Pulmonary artery endothelial cell (primary cell): ENCODE data around the gene PLXNA2. TPM values are rescaled to one million over a fixed set of nuclear protein-coding genes. Genes with fewer than 3 reads are reported as not detected.

Source experiments
- DNase-seq: peaks from one replicate; pipeline ENCODE4 v3.0.0-alpha.2; 2011; ENCODE audit warnings: low read depth, low spot score
- total RNA-seq: library from RNA; depleted of rRNA; stranded (reverse); fragments of >200 nt; gene quantifications from 2 replicates; pipeline ENCODE4 v1.2.3, GENCODE V29; 2014

PLXNA2 gene
- total RNA-seq, 1 donor from 2014 or later: 91.6 TPM

GRCh38 chr1:208026880-208027438, 217.2 kb downstream of the PLXNA2 start:
- DNase-seq: no peak

DNA sequence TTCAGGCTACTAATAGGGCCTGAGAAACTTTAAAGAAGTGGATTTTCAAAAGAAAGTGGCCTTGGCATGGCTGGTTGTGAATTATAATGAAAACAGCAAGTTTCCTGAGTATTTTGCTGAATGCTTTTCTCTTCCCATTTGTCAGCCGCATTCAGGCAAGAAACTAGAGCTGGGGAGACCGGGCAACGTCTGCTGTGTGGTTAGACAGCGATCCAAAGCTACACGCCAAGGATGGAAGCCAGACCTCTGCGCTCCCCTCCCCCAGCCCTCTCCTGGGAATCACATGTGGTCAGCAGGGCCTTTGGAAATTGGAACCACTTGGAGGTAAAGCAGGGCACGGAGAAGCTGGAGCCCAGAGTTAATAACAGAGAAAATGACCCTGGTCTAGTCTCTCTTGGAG, 219.2 kb downstream of the PLXNA2 start:
- DNase-seq: no peak

DNA sequence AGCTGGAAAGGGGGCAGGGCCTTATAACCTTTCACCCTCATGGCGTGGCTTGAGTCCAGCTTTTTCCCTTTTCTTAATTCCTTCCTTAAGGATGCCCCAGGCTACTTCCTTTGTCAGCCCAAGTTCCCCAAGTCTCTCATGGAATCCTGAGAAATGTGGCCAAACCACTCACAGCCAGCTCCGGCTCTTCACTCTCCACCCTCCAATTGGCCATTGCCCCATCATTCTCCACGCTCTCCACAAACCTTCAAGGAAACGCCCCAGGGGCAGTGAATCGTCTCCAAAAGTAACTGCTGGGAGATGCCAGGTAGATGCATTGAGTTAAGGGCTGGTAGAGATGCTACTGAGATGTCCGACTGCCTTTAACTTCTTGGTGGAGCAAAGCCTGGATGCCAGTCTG, 219.8 kb downstream of the PLXNA2 start:
- no peak for DNase-seq

- DNase-seq: no peak
These were observed 224.9 kb downstream of the PLXNA2 start for GRCh38 chr1:208019257-208019656.

DNA sequence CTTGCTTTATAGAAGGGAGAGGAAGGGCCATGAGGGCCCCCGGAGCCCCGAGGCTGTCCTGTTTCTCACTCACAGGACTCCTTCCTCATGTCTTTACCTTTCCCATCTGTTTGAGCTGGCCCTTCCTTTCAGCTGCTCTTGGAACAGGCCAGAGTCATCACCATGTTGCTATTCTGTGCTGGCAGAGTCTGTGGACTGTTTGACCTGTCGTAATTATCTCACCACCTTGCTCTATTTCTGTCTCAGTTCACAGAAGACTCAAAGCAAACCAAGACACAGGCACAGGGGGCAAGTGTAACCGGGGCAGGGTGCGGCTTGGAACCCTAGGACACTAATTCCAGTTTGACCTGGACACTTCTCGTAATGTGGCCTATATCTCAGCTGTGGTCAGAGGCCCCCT, 228.9 kb downstream of the PLXNA2 start:
- DNase-seq: no peak

GRCh38 chr1:208013210-208013609, 231.0 kb downstream of the PLXNA2 start:
- DNase-seq: no peak

GRCh38 chr1:208012721-208013120, 231.5 kb downstream of the PLXNA2 start:
- DNase-seq: no peak

GRCh38 chr1:208010487-208011071, 233.6 kb downstream of the PLXNA2 start:
- DNase-seq: no peak

GRCh38 chr1:208009706-208010444, 234.3 kb downstream of the PLXNA2 start:
- no peak for DNase-seq

GRCh38 chr1:208009303-208009702, 234.9 kb downstream of the PLXNA2 start:
- no peak for DNase-seq

DNA sequence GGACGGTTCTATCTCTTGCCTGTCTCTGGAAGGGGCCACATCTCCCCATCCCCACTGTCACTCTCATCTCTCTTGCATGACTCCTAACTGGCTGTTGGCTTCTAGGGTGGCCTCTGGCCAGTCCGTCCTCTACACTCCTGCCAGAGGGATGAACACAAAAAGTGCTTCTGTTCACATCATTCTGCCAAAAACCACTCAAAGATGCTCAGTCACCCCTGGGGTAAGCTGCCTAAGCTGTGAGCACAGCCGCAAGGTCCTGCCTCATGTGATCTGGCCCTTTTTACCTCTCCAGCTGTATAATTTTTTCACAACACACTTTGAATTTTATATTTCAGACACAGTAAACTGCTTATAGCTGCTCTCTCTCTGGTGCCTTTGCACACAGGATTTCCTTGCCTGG, 235.7 kb downstream of the PLXNA2 start:
- no peak for DNase-seq

DNA sequence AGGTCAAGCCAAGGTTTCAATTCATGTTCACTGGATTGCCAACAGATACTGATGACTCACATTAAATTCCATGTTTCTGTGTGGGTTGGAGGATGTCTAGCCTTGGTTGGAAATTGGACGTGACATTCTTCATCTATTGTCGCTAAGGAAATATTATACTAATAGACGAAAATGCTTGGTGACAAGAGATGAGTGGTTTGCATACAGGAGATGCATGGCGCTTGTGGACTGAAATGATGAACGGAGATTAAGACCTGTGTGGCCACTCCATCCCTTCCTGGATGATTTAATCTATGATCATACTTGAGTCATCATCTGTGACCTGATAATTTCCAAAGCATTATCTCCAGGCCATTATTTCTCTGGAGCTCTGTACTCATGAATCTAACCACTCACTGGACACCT, 236.2 kb downstream of the PLXNA2 start:
- no peak for DNase-seq

DNA sequence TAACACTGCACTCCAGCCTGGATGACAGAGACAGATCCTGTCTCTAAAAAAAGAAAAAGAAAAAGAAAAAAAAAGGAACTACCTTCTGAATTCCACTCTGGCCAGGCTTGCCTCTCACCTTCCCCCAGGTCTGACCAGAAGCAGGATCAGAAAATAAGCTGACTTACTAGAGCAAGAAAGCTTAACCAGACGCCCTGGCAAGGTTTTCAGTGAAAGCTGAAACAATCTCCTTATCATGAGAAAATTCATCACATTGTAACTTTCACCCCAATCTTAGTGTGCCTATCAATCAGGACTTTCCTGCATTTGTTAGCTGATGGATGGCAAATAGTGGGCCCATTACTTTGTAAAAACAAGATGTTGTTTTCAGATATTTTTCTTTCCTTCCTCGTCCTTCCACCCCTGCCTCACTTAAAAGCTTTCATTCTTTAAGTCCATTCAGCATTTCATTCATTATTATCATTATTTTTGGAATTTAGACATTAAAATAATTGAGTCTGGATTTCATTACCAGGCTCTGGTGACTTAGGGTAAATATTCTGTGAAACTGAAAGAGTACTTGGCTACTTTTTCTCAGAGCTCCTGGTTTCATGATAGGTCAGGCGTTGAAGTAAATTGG, 236.8 kb downstream of the PLXNA2 start:
- no peak for DNase-seq

DNA sequence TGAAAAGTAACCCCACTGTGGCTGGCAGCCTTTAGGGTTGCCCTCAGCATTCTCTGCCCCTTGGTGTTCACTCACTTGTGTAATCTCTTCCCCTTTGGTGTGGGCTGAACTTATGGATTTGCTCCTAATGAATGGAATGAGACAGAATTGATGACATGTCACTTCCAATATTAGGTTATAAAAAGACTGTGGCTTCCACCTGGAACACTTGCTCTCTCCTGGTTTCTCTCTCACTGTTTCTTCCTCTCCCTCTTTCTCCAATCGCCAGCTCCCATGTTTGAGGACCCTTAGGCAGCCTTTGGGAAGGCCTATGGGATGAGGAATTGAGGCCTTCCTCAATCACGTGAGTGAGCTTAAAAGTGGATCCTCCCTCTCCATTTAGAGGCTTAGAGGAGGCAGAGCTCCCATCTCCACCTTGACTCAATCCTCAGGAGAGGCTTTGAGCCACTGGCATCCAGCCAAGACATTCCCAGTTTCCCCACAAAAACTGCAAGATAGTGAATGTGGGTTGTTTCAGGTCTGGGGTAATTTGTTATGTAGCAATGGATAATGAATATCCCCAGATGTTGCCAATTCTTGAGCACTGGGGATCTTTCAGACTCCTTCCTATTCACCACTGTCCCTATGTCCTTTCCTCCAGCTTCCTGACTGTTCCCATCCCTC, 237.8 kb downstream of the PLXNA2 start:
- DNase-seq: no peak

GRCh38 chr1:208004851-208005250, 239.3 kb downstream of the PLXNA2 start:
- no peak for DNase-seq

- DNase-seq: no peak
These were observed 240.9 kb downstream of the PLXNA2 start for GRCh38 chr1:208003241-208003640.

DNA sequence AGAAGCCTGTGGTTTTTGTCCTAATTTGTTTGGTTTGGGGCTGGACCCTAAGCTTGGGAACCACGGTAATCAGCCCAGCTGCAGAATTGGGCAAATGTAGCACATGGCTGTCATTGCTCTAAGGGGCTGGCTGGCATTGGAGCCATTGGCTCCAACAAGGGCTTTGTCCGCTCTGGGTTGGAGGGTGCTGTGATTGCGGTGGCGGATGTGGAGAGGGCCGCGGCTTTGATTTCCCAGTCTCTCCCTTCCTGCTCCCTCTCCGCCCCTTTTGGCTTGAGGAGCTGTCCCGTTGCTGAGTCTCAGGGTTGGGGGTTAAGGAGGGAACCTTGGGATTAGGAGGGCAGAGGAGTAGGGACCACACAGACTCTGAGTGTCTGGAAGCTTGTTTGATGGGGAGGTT, 241.5 kb downstream of the PLXNA2 start:
- DNase-seq: no peak

- no peak for DNase-seq
These were observed 242.1 kb downstream of the PLXNA2 start for GRCh38 chr1:208002078-208002477.

GRCh38 chr1:208000504-208000903, 243.7 kb downstream of the PLXNA2 start:
- no peak for DNase-seq

DNA sequence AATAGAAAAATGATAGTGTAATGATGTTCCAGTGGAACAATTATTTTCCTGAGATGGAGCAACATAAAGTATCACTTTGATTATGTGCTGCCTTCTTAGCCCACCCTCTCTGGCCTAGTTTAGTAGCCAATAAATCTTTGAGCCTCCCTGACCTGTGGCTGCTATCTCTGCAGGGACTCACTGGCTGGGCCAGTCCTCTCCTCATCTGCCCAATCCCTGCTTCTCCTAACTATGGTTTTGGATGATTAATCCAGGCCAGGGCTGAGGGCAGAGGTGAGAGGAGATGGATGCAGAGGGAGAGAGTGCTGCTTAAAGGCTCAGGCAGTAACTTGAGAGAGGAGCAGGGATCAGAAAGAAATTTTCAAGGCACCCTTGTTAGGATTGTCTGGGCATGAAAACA, 244.2 kb downstream of the PLXNA2 start:
- DNase-seq: no peak

- no peak for DNase-seq
These were observed 244.8 kb downstream of the PLXNA2 start for GRCh38 chr1:207999274-207999915.

GRCh38 chr1:207998691-207999090, 245.5 kb downstream of the PLXNA2 start:
- no peak for DNase-seq
